Muscle of back (tissue), 11 donors: ENCODE results near the gene OPA1. TPM values are rescaled to one million over a fixed set of nuclear protein-coding genes. Genes with fewer than 3 reads are reported as not detected.

Source experiments
- DNase-seq, 3 donors: peaks; one replicate each; pipeline versions ENCODE4 v3.0.0 to v3.0.0-alpha.2; 2013
- polyA plus RNA-seq, 10 donors: library from polyadenylated mRNA; unstranded; fragments of 120-200 nt; gene quantifications; one replicate each; pipeline ENCODE4 v1.2.1, GENCODE V29; 2013; ENCODE audit not compliant: insufficient read length in 10 of 10

OPA1 gene
- polyA plus RNA-seq, 10 donors: 38.8 to 56.5 (median 46.4) TPM

GRCh38 chr3:193640728-193641439 is 47.9 kb downstream of the OPA1 start:
- DNase-seq: no peak

GRCh38 chr3:193641440-193641775 is 48.4 kb downstream of the OPA1 start:
- no peak for DNase-seq

GRCh38 chr3:193645806-193646205 is 52.8 kb downstream of the OPA1 start:
- DNase-seq: no peak

DNA sequence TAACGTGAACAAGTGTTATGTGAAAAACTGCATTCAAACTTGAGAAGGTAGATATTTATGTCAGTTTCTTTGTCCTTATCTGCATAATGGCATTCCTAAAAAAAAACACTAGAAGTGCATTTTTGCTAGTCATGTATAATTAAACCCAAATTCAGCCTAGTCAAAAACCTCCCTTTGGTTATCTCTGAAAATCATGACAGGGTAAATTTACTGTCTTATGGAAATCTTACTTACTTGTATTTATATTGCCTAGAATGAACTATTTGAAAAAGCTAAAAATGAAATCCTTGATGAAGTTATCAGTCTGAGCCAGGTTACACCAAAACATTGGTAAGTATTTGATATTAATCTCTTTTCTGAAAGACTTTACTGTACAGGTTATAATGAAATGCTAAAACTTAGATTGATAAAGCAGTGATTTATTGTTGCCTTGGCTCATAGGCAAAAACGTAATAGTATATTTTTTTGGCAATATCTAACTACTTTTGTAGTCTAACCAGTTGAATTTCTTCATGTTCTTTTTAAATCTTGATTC is 55.6 kb downstream of the OPA1 start:
- no peak for DNase-seq

DNA sequence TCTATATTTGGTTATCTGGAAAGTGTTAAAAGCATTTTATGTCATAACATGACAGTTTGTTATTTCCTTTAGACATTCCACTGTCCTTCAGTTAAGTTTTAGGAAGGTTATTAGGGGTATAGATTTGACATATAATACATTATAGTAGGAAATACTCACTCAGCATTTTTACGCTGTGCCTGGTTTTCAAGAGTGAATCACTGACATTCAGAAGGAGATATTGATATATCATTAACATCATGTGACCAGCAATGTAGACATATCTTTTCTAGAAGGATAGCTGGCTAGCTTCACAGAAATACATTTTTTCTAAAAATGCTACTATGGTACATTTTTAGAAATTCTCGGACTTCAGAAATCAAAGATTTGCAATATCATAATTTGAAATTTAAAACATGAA is 57.6 kb downstream of the OPA1 start:
- no peak for DNase-seq

- no peak for DNase-seq
Measured at GRCh38 chr3:193655831-193656433, 62.9 kb downstream of the OPA1 start.

DNA sequence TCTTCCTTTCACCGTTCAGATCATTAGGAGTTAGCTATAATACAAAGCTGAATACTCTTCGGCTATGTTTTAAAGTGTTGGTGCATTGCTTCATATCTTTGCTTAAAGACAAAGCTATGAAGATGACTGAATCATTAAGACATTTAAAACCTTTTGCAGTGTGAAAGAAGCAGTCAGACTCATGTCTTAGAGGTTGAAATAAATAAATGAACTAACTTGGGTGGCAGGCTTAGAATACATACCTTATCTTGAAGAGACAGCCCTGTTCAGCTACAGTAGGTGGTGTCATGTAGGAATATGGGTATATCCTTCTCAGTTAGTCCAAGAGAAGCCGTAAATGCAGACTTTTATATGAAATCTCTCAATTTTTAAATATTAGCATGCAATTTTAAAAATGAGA is 63.4 kb downstream of the OPA1 start:
- no peak for DNase-seq

DNA sequence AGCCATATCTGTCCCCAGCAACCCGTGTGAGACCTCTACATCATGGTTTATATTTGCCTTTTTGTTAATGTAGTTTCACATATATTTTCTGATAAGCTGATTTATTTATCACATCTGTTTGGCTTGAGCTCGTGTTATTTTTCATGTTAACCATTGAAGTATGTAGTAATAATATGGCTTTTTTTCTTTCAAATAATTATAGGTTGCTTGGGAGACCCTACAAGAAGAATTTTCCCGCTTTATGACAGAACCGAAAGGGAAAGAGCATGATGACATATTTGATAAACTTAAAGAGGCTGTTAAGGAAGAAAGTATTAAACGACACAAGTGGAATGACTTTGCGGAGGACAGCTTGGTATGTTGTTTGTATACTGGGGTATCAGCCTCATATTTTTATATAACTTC is 63.9 kb downstream of the OPA1 start:
- no peak for DNase-seq

DNA sequence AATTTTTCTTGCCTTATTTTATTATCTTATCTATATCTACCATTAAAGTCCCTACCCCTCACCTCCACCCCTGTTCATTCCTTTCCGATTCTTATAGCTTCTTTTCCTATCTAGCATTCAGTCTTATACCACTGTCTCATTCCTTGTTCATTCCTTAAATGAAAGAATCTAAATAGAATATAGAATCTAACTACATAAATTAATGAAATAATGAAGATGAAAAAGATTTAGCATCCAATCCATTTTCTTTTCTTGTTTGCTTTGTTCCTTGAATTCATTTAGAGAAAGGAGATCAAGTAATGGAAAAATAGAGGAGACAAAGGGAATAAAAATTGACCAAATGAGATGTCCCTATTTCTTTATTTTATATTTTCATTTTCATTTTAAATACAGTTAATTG is 67.2 kb downstream of the OPA1 start:
- DNase-seq: no peak

GRCh38 chr3:193660698-193661411 is 67.8 kb downstream of the OPA1 start:
- DNase-seq: no peak

DNA sequence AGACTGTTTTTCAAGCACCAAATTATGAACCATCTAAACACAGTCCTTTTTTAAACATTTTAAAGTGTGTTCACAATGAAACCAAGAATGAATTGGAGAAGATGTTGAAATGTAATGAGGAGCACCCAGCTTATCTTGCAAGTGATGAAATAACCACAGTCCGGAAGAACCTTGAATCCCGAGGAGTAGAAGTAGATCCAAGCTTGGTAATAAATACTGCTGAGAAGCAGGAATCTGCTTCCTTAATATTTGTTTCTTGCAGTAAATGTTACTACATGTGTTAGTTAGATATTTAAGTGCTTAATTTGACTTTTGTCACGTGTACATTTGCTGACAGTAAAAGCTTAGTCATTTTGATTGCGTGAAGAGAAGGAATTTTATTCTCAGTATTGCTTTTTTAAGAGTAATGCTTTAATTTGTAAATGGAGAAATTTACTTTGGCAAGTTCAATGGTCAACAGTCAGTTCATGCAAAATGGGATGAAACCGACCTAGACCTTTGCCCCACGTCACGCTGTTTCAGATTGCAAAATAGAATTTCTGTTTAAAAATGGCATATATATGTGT is 69.8 kb downstream of the OPA1 start:
- no peak for DNase-seq

GRCh38 chr3:193665370-193665989 is 72.5 kb downstream of the OPA1 start:
- peak; percentile 7 to 60 (median 16) for DNase-seq

GRCh38 chr3:193673845-193674244 is 80.8 kb downstream of the OPA1 start:
- peak in 2 of 3 donors; percentile 5 to 12 for DNase-seq

- no peak for DNase-seq
Measured at GRCh38 chr3:193674714-193675113, 81.7 kb downstream of the OPA1 start.

DNA sequence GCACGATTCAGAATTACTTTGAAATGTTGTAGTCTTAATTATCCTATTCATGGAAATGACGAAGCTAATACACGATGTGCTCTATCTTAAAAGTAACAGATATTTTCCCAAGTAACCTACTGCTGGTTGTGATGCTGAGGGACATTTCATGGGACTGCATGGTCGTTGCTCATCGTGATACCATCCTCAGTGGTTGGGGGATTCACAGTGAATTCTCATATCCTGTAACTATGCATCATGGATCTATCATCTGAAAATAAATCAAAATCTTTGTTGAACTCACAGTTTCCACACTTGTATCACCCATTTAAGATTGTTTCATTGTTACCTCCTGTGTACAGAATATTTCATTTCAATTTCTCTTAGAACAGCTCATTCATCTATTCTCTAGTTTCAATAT is 84.7 kb downstream of the OPA1 start:
- DNase-seq: no peak

- DNase-seq: no peak
Measured at GRCh38 chr3:193680220-193680619, 87.2 kb downstream of the OPA1 start.

DNA sequence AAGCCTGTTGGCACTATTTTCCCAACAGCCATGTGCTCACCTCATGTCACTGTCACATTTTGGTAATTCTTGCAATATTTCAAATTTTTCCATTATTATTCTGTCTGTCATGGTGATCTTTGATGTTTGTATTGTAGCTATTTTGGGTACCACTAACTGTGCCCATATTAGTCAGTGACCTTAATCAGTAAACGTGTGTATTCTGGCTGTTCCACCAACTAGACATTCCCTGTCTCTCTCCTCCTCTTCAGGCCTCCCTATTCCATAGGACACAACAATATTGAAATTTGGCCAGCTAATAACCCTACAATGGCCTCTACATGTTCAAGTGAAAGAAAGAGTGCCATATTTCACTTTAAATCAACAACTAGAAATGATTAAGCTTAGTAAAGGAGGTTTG is 88.6 kb downstream of the OPA1 start:
- DNase-seq: no peak

DNA sequence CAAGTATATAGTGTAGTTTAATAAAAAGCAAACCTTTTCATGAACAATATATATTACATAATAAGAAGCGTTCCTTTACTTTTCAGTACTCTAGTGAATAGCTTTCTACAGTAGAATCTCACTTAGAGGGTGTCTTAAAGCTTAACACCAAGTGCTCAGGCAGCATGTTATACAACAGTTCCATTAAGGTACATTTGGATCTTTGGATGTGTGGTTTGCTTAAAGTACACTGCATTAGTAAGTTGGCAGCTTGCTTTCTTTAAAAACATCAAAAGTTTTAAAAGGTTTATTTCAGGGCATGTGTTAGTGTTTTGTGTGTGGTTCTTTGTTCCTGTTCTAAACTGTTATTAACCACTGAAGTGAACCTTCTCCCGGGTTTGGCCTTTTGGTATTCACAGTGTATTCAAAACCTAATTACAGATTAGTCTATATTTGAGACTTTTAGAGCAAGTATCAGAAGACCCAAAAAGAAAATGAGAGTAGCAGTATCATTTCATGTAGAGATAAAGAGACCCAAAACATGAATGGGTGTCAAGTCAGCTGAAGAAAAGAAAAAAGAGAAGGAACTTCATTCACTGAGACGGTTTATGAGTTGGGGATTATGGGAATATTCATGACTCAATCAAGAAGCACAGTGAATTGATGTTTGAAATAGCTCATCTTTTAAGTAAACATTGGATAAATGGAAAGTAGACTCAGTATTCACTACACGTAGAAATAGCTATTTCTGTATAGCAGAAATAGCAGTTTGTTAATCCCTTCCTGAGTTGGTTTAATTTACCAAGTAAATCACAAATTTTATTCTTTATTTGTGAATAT is 93.9 kb downstream of the OPA1 start:
- no peak for DNase-seq

GRCh38 chr3:193688834-193689714 is 96.1 kb downstream of the OPA1 start:
- DNase-seq: no peak

DNA sequence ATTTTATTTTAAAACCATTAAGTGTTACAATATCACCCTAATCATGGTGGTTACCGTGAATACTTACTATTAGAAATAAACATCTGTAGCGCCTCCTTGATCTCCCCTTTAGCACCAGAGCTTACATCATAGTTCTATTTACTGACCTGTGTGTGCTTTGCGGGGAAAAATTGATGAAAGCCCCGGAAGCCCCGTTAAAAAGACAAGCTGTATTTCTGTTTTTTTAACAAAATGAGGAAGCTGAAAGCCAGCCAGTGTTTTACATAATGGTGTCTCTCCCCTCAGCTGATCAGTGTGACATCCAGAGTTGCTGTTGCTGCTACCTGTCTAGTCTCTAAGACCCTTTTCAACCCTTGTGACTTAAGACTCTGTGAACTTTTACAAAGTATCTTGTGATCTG is 100.8 kb downstream of the OPA1 start:
- DNase-seq: no peak
